Tibial nerve (tissue), 4 donors: ENCODE measurements around the gene FBXL17. TPM values are rescaled to one million over a fixed set of nuclear protein-coding genes. Genes with fewer than 3 reads are reported as not detected.

Source experiments
- DNase-seq, 2 donors: peaks; one replicate each; pipeline ENCODE4 v3.0.0-alpha.2; 2019; ENCODE audit warnings: low spot score in 2 of 2
- H3K27ac ChIP-seq, 4 donors: fragments of 200-600 bp; sonication (generic) in 3 of 4; one replicate each; pipeline ENCODE4 v1.5.1; 2017 to 2019; ENCODE audit warnings: mild to moderate bottlenecking in 1 of 4
- H3K27me3 ChIP-seq, 2 donors: fragments of 200-600 bp; sonication (generic) in 1 of 2; one replicate each; pipeline versions ENCODE4 v1.5.1 to v1.6.0; 2017 to 2019
- H3K36me3 ChIP-seq, 3 donors: fragments of 200-600 bp; sonication (generic); one replicate each; pipeline ENCODE4 v1.5.1; 2018 to 2019
- H3K4me1 ChIP-seq, 4 donors: fragments of 200-600 bp; sonication (generic) in 3 of 4; one replicate each; pipeline ENCODE4 v1.5.1; 2017 to 2019
- H3K4me3 ChIP-seq, 4 donors: fragments of 200-600 bp; sonication (generic) in 3 of 4; one replicate each; pipeline ENCODE4 v1.5.1; 2017 to 2019; ENCODE audit warnings: mild to moderate bottlenecking in 1 of 4, moderate library complexity in 1 of 4
- H3K9me3 ChIP-seq, 4 donors: fragments of 200-600 bp; sonication (generic) in 3 of 4; one replicate each; pipeline ENCODE4 v1.5.1; 2017 to 2019
- EP300 ChIP-seq, 2 donors: sonication (generic); formaldehyde crosslinking; IDR thresholded peaks; one replicate each; pipeline ENCODE4 v1.6.1; 2017; ENCODE audit warnings: antibody characterized with exemption in 2 of 2, mild to moderate bottlenecking in 1 of 2
- POLR2A ChIP-seq, 2 donors: fragments of 450-650 bp; IDR thresholded peaks; one replicate each; pipeline ENCODE4 v1.6.1; 2017; ENCODE audit warnings: antibody characterized with exemption in 2 of 2, mild to moderate bottlenecking in 2 of 2, moderate library complexity in 2 of 2
- WGBS, 2 donors: methylation state at CpG; one replicate each; pipeline ENCODE4 v1.1.5; 2018; 5-methylcytosine and 5-hydroxymethylcytosine counted together
- total RNA-seq, 4 donors: library from RNA; depleted of rRNA; stranded (reverse); fragments of >200 nt; gene quantifications; one replicate each; pipeline ENCODE4 v1.1.0, GENCODE V29; 2016
- TF ChIP-seq, protein P1 (sequence below), 5 experiments: fragments of 200-600 bp in 3 of 5; fragments of 450-650 bp in 2 of 5; sonication (generic) in 3 of 5; IDR thresholded peaks; one replicate each; pipeline ENCODE4 v1.5.1; 2016 to 2019; ENCODE audit warnings: antibody characterized with exemption in 5 of 5, mild to moderate bottlenecking in 3 of 5, moderate library complexity in 2 of 5

FBXL17 gene
- total RNA-seq, 4 donors from 2014 or later: 16.5 to 19.0 (median 17.6) TPM

DNA sequence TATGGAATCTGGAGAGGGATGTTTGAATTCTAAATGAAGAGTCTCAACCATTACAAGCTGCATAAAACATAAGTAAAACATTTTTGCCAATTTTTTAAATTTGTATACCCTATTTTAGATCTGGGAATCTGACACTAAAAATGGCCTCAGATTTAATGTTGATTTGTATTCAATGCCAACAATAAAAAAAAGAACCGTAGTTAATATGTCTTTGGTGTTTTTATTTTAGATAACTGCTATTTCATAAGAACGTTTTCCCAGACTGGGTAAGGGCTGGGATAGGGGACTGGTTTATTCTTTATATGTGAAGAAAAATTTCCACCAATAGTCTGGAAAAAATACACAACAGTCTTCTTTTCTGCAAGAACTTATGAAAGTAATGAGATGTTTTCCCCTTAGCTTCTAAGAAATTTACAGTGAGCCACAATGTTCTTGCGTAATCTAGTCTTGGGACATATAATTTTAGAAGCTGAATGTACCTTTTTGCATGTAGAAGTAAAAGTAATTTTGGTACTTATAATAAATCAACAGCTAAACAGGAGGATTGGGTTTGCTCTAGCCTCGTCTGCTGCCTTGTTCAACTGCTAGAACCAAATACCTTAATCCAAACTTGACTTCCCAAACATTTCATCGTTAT is 466.6 kb downstream of the FBXL17 start:
- TF ChIP-seq EP300 (IDR thresholded peaks at IDR 0.05) (no peak), POLR2A (IDR thresholded peaks at IDR 0.05) (no peak)
- TF ChIP-seq, protein P1, sequence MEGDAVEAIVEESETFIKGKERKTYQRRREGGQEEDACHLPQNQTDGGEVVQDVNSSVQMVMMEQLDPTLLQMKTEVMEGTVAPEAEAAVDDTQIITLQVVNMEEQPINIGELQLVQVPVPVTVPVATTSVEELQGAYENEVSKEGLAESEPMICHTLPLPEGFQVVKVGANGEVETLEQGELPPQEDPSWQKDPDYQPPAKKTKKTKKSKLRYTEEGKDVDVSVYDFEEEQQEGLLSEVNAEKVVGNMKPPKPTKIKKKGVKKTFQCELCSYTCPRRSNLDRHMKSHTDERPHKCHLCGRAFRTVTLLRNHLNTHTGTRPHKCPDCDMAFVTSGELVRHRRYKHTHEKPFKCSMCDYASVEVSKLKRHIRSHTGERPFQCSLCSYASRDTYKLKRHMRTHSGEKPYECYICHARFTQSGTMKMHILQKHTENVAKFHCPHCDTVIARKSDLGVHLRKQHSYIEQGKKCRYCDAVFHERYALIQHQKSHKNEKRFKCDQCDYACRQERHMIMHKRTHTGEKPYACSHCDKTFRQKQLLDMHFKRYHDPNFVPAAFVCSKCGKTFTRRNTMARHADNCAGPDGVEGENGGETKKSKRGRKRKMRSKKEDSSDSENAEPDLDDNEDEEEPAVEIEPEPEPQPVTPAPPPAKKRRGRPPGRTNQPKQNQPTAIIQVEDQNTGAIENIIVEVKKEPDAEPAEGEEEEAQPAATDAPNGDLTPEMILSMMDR (IDR thresholded peaks at IDR 0.05): no peak
- no peaks in the 10 kb centered on the region for H3K36me3 ChIP-seq
- no peak overlapping the region for H3K4me3 ChIP-seq
- no peaks in the 10 kb centered on the region for H3K9me3 ChIP-seq
- no peak overlapping the region for H3K27ac ChIP-seq
- WGBS, 2 donors: 76 to 85% methylated on average over 5 of the region's 5 CpGs
- no peaks in the 10 kb centered on the region for H3K27me3 ChIP-seq
- DNase-seq: no peak
- H3K4me1 ChIP-seq: no peaks in the 10 kb centered on the region

DNA sequence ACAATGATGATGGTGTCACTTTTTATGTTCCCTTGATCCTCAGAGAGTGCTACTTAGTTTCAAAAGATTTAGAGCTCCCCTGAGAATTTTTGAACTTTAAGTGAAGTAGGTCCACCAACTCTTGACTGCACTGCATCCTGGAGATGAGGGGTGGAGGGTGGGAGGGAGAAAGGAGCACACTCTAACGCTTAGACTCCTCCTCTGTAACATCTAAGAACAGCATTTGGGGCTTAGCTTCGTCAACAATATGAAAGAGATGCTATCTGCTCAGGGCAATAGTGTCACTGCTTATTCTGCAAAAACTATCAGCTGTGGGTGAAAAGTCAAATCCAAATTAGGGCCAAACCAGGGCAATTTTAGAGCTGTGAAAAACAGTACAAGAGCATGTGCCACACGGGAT is 468.4 kb downstream of the FBXL17 start:
- Histone ChIP-seq H3K4me1 (no peaks in the 10 kb centered on the region), H3K36me3 (no peaks in the 10 kb centered on the region), H3K4me3 (no peak overlapping the region), H3K27ac (no peak overlapping the region), H3K27me3 (no peaks in the 10 kb centered on the region), H3K9me3 (no peaks in the 10 kb centered on the region)
- 88 to 92% methylated on average over 3 of the region's 3 CpGs for WGBS, 2 donors
- TF ChIP-seq POLR2A (IDR thresholded peaks at IDR 0.05) (no peak), EP300 (IDR thresholded peaks at IDR 0.05) (no peak)
- TF ChIP-seq, protein P1 (IDR thresholded peaks at IDR 0.05): no peak
- no peak for DNase-seq

DNA sequence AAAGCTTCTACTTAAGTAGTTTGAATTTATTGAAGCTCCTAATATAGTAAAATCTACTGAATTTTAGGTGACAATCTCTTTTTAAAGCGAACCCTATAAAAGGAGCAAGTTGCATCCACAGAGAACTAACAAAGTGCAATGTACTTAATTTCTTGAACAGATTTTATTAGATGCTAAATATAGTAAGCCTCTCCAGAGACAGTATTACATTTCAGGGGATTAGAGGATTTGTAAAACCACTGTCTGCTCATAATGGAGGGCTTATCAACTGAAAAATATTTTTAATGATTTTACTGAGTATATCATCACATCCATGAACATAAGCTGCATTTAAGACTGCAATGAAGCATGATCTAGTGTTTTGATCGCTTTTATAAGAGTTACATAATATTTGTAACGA is 481.2 kb downstream of the FBXL17 start:
- 87 to 91% methylated on average over 3 of the region's 3 CpGs for WGBS, 2 donors
- H3K4me1 ChIP-seq: no peaks in the 10 kb centered on the region
- H3K4me3 ChIP-seq: no peak overlapping the region
- no peaks in the 10 kb centered on the region for H3K27me3 ChIP-seq
- no peaks in the 10 kb centered on the region for H3K36me3 ChIP-seq
- H3K9me3 ChIP-seq: no peaks in the 10 kb centered on the region
- no peak for DNase-seq
- H3K27ac ChIP-seq: no peak overlapping the region
- TF ChIP-seq POLR2A (IDR thresholded peaks at IDR 0.05): no peak
- no peak for TF ChIP-seq EP300 (IDR thresholded peaks at IDR 0.05)
- TF ChIP-seq, protein P1 (IDR thresholded peaks at IDR 0.05): no peak

DNA sequence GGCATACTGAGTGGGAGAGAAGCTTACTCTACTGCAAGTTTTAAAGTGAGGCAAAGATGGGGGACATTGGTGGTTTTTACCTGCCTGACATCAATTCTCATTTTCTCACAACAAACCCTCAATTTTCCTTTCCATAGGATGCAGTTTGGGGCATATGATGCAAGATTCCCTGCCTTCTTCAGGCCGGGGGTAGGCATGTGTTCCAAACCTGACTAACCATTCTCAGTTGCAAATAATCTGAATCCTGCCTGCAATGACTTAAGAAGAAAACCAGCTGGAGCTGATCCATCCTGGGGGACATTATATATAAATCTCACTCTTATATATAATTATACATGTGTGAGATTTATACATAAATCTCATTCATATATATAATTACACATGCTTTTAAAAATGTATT is 487.5 kb downstream of the FBXL17 start:
- H3K4me3 ChIP-seq: no peak overlapping the region

DNA sequence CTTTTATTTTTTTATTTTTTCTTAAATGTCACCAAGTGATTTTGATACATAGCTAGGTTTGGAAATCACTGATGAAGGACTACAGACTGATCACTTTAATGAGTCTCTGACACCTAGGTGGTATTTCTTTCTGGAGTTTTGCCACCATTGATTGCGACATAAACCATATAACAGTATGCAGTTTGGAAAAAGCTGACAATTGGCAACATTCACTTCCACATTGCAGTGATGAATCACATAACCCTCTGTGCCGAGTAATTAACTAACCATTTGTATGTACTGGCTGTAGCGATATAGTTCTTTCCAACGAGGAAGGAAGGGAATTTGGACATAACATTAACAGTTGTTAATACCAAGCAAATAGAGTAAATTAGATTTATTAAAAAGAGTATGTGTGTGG is 488.3 kb downstream of the FBXL17 start:
- Histone ChIP-seq H3K4me3 (peak overlapping the region in 1 of 4 donors; percentile 5), H3K4me1 (peaks cover 0 to 25% (median 0%) of the 10 kb centered on the region in 4 donors), H3K36me3 (no peaks in the 10 kb centered on the region), H3K27me3 (no peaks in the 10 kb centered on the region), H3K27ac (no peak overlapping the region), H3K9me3 (no peaks in the 10 kb centered on the region)
- peak in 1 of 2 donors; percentile 54 for DNase-seq
- TF ChIP-seq POLR2A (IDR thresholded peaks at IDR 0.05): no peak
- TF ChIP-seq, protein P1 (IDR thresholded peaks at IDR 0.05): no peak
- TF ChIP-seq EP300 (IDR thresholded peaks at IDR 0.05): peak in 1 of 2 donors; percentile 35
- 22 to 23% methylated on average over 4 of the region's 4 CpGs for WGBS, 2 donors

More for the DNA sequence above, 487.5 kb downstream of the FBXL17 start:
- DNase-seq: no peak
- Histone ChIP-seq H3K27ac (no peak overlapping the region), H3K27me3 (no peaks in the 10 kb centered on the region), H3K9me3 (no peaks in the 10 kb centered on the region), H3K36me3 (no peaks in the 10 kb centered on the region), H3K4me1 (peaks cover 0 to 25% (median 0%) of the 10 kb centered on the region in 4 donors)
- no peak for TF ChIP-seq EP300 (IDR thresholded peaks at IDR 0.05)
- TF ChIP-seq POLR2A (IDR thresholded peaks at IDR 0.05): no peak
- 58 to 59% methylated on average over 1 of the region's 1 CpG for WGBS, 2 donors
